Dendritic cell treated with granulocyte-macrophage colony-stimulating factor and Interleukin-4, amounts not matched to agents 40 ng/mL and 50 ng/mL, for 4 days (primary cell): ENCODE measurements around the gene TEC.
A peak's percentile ranks its signal among the peaks of the same experiment; 100 is the strongest.

Source experiments
- H3K27ac Mint-ChIP-seq: one replicate; pipeline ENCODE4 v1.8.0; 2022; ENCODE audit warnings: mild to moderate bottlenecking, mixed read lengths
- H3K27me3 Mint-ChIP-seq: one replicate; pipeline ENCODE4 v1.8.0; 2022; ENCODE audit warnings: mild to moderate bottlenecking, mixed read lengths
- H3K36me3 Mint-ChIP-seq: one replicate; pipeline ENCODE4 v1.8.0; 2022; ENCODE audit warnings: low read depth, mixed read lengths
- H3K4me1 Mint-ChIP-seq: one replicate; pipeline ENCODE4 v1.8.0; 2022; ENCODE audit warnings: low read depth, mixed read lengths
- H3K4me3 Mint-ChIP-seq: one replicate; pipeline ENCODE4 v1.8.0; 2022; ENCODE audit warnings: mild to moderate bottlenecking, moderate library complexity, mixed read lengths
- H3K9me3 Mint-ChIP-seq: one replicate; pipeline ENCODE4 v1.8.0; 2022; ENCODE audit warnings: mixed read lengths
- intact Hi-C: fragments of 100-400 bp; cut with micrococcal nuclease; formaldehyde crosslinking; loops from one replicate; pipeline ENCODE4 v1.15.0; 2022

Gene TEC

DNA sequence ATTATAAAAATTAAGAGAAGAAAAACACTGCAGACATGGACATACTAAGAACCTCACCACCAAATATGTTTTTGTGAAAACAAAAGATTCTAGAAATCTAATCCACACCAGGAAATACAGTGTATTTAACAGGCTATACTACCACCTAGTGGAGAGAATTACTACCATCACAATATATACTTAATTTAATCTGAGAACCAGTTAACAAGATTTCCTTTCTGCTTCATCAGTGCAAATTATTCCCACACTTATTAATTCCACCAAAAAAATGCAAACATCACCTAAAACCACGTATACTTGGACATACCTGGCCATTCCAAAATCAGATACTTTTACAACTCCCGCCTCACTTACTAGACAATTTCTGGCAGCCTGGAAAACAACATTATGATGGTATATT, 128.6 kb downstream of the TEC start:
- H3K9me3 Mint-ChIP-seq: no peaks in the 10 kb centered on the region
- peaks cover 82% of the 10 kb centered on the region for H3K36me3 Mint-ChIP-seq
- H3K27me3 Mint-ChIP-seq: no peaks in the 10 kb centered on the region
- no peak overlapping the region for H3K4me3 Mint-ChIP-seq
- H3K27ac Mint-ChIP-seq: no peak overlapping the region
- no peaks in the 10 kb centered on the region for H3K4me1 Mint-ChIP-seq
- intact Hi-C loops: loop anchor here (5.0 kb wide), 1 partner anchor 136 kb away; no protein-coding TSS in a partner anchor

- intact Hi-C loops: loop anchor here (5.0 kb wide), 1 partner anchor 138 kb away; no protein-coding TSS in a partner anchor
- H3K4me3 Mint-ChIP-seq: no peak overlapping the region
- no peaks in the 10 kb centered on the region for H3K4me1 Mint-ChIP-seq
- H3K27me3 Mint-ChIP-seq: no peaks in the 10 kb centered on the region
- H3K36me3 Mint-ChIP-seq: peaks cover 83% of the 10 kb centered on the region
- H3K9me3 Mint-ChIP-seq: no peaks in the 10 kb centered on the region
- H3K27ac Mint-ChIP-seq: no peak overlapping the region
Measured at GRCh38 chr4:48139691-48140090, 129.9 kb downstream of the TEC start.

DNA sequence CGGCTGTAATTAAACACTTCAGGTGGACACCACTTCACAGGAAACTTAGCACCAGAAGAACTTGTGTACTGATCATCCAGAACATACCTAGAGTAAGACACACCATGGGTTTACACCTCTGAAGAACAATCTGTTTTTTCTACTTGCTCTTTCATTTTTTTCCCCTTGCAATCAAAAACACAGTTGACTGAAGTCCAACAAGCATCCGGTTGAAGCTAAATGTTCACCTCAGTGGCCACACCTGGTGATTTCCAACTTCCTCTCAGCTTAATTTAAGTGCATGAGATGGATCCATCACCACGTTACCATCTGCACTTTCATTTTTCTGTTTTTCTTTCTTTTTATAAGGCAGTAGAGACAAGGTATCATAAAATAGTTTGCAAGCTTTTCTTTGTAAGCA, 130.7 kb downstream of the TEC start:
- H3K36me3 Mint-ChIP-seq: peaks cover 79% of the 10 kb centered on the region
- no peaks in the 10 kb centered on the region for H3K9me3 Mint-ChIP-seq
- H3K4me1 Mint-ChIP-seq: no peaks in the 10 kb centered on the region
- intact Hi-C loops: no loop called here
- no peak overlapping the region for H3K4me3 Mint-ChIP-seq
- no peaks in the 10 kb centered on the region for H3K27me3 Mint-ChIP-seq
- H3K27ac Mint-ChIP-seq: no peak overlapping the region

- Mint-ChIP-seq H3K27me3 (no peaks in the 10 kb centered on the region), H3K4me3 (no peak overlapping the region), H3K27ac (no peak overlapping the region), H3K9me3 (no peaks in the 10 kb centered on the region), H3K36me3 (peaks cover 80% of the 10 kb centered on the region), H3K4me1 (no peaks in the 10 kb centered on the region)
- intact Hi-C loops: no loop called here
Measured at GRCh38 chr4:48138511-48138910, 131.1 kb downstream of the TEC start.

DNA sequence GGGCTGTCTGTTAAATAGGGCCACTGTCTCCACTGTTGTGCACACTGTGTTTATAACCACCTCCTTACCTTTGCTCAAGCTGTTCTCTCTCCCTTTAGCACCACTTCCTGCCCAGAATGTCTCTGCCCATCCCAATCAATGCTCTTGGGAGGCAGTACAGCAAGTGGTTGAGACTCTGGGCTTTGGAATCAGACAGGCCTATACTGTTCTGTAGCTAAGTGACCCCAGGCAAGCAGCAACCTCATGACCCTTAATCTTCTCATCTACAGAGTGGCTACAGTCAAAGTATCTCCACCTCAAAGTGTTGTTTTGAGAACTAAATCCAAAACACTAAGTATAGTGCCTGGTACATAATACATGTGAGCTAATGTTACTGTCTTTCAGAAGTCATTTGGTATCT, 131.8 kb downstream of the TEC start:
- Mint-ChIP-seq H3K9me3 (no peaks in the 10 kb centered on the region), H3K4me1 (no peaks in the 10 kb centered on the region), H3K36me3 (peaks cover 74% of the 10 kb centered on the region), H3K27me3 (no peaks in the 10 kb centered on the region), H3K27ac (no peak overlapping the region), H3K4me3 (no peak overlapping the region)
- intact Hi-C loops: no loop called here

DNA sequence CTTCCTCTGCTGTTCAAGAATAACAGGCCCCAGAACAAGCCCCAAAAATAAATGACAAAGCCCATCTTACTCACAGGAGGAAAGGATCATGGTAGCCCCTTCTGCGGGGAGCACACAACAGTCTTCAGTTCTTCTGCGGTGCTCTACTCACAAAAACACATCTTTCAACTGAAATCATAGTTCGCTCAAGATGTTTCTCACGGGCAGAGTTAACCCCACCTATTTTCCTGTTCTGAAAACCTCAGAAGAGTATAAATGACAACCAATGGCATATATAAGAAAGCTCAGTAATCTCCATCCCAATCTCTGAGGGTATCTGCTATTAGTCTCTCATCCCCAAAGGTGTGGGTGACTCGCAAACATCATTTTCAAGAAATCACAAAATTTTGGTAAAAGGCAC, 135.6 kb downstream of the TEC start, which contains the start of gene TXK:
Gene TXK, minus strand, starts transcription at position 170 of the 400 bp plus-strand sequence. Its CDS starts 80 bp downstream, at position 90.
- H3K4me1 Mint-ChIP-seq: peaks cover 10% of the 10 kb centered on the region
- H3K36me3 Mint-ChIP-seq: peaks cover 51% of the 10 kb centered on the region
- no peak within 1 kb of the TSS for H3K4me3 Mint-ChIP-seq
- no peaks in the 10 kb centered on the region for H3K27me3 Mint-ChIP-seq
- H3K9me3 Mint-ChIP-seq: no peaks in the 10 kb centered on the region
- H3K27ac Mint-ChIP-seq: no peak within 1 kb of the TSS
- intact Hi-C loops: no loop called here

DNA sequence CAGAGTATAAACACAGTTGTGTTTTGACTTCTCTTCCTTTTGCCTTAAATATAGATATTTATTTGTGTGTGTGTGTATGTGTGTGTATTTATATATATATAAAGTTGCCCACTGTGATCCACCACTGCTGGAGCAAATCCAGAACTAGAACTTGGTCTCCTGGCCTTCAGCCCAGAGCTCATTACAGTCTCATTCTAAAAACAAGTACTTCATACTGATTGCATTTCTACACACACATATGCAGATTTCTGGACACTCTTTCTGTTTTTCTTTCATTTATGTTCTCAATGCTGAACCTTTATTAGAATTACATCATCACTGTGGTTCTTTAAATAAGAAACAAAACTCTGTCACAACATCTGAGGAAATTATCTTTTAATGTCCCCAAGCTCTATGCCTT, 136.0 kb downstream of the TEC start:
- H3K9me3 Mint-ChIP-seq: no peaks in the 10 kb centered on the region
- H3K27me3 Mint-ChIP-seq: no peaks in the 10 kb centered on the region
- H3K27ac Mint-ChIP-seq: no peak overlapping the region
- H3K36me3 Mint-ChIP-seq: peaks cover 47% of the 10 kb centered on the region
- intact Hi-C loops: no loop called here
- no peak overlapping the region for H3K4me3 Mint-ChIP-seq
- H3K4me1 Mint-ChIP-seq: peaks cover 12% of the 10 kb centered on the region

GRCh38 chr4:48131736-48132135, 137.9 kb downstream of the TEC start:
- no peak overlapping the region for H3K4me3 Mint-ChIP-seq
- intact Hi-C loops: no loop called here

DNA sequence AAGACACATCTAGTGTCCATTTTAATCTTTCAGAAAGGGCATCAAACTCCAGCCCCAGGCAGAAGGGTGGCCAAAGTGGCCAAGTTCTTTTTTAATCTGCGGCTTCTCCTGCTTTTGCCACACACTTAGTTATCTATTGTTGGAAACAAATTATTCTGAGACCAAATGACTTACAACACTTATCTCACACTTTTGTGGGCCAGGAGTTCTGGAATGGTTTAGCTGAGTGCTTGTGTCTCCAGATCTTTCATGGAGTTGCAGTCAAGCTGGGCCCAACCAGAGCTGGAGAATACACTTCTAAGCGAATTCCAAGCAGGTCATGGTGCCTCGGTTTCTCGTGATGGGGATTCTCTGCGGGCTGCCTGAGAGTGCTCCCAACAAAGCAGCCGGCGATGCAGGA, 139.5 kb downstream of the TEC start:
- Mint-ChIP-seq H3K9me3 (no peaks in the 10 kb centered on the region), H3K27ac (peak overlapping the region; percentile 48), H3K36me3 (peaks cover 11% of the 10 kb centered on the region), H3K27me3 (peaks cover 5% of the 10 kb centered on the region), H3K4me3 (no peak overlapping the region), H3K4me1 (peaks cover 23% of the 10 kb centered on the region)
- intact Hi-C loops: no loop called here

More at GRCh38 chr4:48131736-48132135, 137.9 kb downstream of the TEC start:
- Mint-ChIP-seq H3K36me3 (peaks cover 28% of the 10 kb centered on the region), H3K9me3 (no peaks in the 10 kb centered on the region), H3K27ac (no peak overlapping the region), H3K4me1 (peaks cover 23% of the 10 kb centered on the region), H3K27me3 (peaks cover 5% of the 10 kb centered on the region)

GRCh38 chr4:48129307-48130014, 140.2 kb downstream of the TEC start:
- H3K4me3 Mint-ChIP-seq: no peak overlapping the region
- H3K27ac Mint-ChIP-seq: peak overlapping the region; percentile 48

DNA sequence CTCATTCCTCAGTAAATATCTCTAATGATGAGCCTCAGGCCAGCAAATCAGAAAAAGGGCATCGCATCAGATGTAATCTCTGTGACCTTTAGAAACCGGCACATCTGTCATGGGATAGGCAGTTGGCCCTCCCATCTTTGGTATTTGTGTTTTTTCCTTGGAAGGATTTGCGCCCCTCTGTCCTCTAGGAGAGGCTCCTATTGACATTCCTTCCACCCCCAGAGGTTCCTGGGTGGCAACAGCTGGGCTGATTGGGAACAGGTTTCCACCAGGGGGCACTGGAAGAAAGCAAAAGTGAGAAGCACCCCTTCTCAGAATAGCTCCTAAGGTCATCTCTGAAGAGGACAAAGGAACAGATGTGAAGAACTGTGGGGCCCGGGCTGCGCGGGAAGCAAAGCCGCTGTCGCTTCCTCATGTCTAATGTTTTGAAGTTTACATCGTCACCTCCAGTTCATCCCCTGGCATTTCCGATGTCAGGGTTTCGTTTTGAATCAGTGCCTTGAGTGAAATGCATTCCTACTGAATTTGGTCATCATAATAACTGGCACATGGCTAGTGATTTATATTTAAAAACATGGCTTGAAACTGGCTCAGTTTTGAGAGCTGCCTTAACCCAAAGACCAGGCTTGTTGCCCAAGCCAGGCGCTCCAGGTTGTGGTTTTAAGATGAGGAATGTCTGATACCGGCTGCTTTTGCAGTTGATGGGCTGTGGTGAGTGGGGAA, 141.8 kb downstream of the TEC start:
- Mint-ChIP-seq H3K36me3 (no peaks in the 10 kb centered on the region), H3K9me3 (no peaks in the 10 kb centered on the region), H3K27ac (no peak overlapping the region), H3K4me1 (peaks cover 23% of the 10 kb centered on the region), H3K4me3 (no peak overlapping the region), H3K27me3 (peaks cover 5% of the 10 kb centered on the region)
- intact Hi-C loops: no loop called here

More at GRCh38 chr4:48129307-48130014, 140.2 kb downstream of the TEC start:
- Mint-ChIP-seq H3K36me3 (peaks cover 6% of the 10 kb centered on the region), H3K27me3 (peaks cover 5% of the 10 kb centered on the region), H3K4me1 (peaks cover 23% of the 10 kb centered on the region), H3K9me3 (no peaks in the 10 kb centered on the region)
- intact Hi-C loops: no loop called here

DNA sequence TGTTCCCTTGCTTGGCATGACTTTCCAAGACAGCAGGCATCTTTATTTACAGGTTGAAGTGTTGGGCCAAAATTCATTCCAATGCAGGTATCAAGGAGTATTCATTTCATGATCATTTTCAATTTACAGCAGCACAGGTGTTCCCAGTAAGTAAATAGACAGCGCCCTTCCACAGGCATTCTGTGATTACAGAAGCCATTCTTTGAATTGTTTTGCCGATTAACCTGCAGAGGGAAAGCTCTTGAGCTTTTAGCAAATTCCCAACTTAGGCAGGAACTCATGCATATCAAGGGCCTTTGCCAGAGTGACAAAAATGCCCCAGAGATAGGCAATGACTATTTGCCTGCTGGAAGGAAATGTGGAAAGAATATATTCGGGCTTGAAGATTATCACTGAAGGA, 142.4 kb downstream of the TEC start:
- H3K4me1 Mint-ChIP-seq: peaks cover 23% of the 10 kb centered on the region
- intact Hi-C loops: no loop called here

DNA sequence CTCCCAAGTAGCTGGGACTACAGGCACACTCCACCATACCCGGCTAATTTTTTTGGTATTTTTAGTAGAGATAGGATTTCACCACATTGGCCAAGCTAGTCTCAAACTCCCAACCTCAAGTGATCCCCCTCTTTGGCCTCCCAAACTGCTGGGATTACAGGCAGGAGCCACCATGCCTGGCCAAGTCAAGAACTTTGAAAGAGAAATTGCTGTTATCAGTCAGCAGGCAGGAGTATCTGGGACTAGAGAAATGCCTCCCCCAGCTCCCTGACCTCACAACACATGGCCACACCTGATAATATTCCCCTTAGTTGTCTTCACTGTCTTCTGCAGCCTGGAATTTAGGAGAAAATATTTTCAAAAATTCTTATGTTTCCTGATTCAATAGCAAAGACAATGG, 143.0 kb downstream of the TEC start:
- intact Hi-C loops: no loop called here
- Mint-ChIP-seq H3K4me1 (peaks cover 23% of the 10 kb centered on the region), H3K27me3 (peaks cover 5% of the 10 kb centered on the region), H3K9me3 (no peaks in the 10 kb centered on the region), H3K36me3 (no peaks in the 10 kb centered on the region), H3K4me3 (no peak overlapping the region), H3K27ac (no peak overlapping the region)

More for the DNA sequence above, 142.4 kb downstream of the TEC start:
- H3K9me3 Mint-ChIP-seq: no peaks in the 10 kb centered on the region
- H3K36me3 Mint-ChIP-seq: no peaks in the 10 kb centered on the region
- peaks cover 5% of the 10 kb centered on the region for H3K27me3 Mint-ChIP-seq
- H3K4me3 Mint-ChIP-seq: no peak overlapping the region
- no peak overlapping the region for H3K27ac Mint-ChIP-seq

DNA sequence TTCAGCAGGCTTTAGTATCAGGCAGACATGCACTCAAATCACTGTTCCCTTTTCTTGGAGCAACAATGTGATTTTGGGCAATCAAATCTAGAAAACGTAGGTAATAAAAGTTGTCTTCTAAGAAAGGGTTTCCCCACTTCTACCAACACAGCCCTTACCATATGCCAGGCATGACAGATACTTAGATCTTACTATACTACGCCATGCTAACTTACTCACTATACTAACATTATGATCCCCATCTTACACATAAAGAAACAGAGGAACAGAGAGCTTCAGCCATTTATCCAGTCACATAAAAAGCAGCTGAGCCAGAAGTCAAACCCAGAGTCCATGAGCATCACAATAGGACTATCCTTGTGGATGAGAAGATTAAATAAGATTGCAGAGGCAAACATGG, 144.8 kb downstream of the TEC start:
- Mint-ChIP-seq H3K4me1 (peaks cover 22% of the 10 kb centered on the region), H3K9me3 (no peaks in the 10 kb centered on the region), H3K27me3 (peaks cover 5% of the 10 kb centered on the region), H3K27ac (no peak overlapping the region), H3K36me3 (no peaks in the 10 kb centered on the region), H3K4me3 (no peak overlapping the region)
- intact Hi-C loops: no loop called here
